Dermis microvascular lymphatic vessel endothelial cell (primary cell): ENCODE measurements around the gene OR4L1. TPM values are rescaled to one million over a fixed set of nuclear protein-coding genes. Genes with fewer than 3 reads are reported as not detected.
"Not testable (repeated sequence)": the region's sequence is repeated elsewhere in the genome, so short reads cannot be mapped to it uniquely, and the experiment has no call there.

Source experiments
- DNase-seq, 2 donors: peaks; one replicate each; pipeline versions ENCODE4 v3.0.0 to v3.0.0-alpha.2; 2010; ENCODE audit warnings: low read depth in 2 of 2
- total RNA-seq: library from RNA; depleted of rRNA; stranded (reverse); fragments of >200 nt; gene quantifications from 2 replicates; pipeline ENCODE4 v1.2.1, GENCODE V29; 2014

Gene OR4L1, protein sequence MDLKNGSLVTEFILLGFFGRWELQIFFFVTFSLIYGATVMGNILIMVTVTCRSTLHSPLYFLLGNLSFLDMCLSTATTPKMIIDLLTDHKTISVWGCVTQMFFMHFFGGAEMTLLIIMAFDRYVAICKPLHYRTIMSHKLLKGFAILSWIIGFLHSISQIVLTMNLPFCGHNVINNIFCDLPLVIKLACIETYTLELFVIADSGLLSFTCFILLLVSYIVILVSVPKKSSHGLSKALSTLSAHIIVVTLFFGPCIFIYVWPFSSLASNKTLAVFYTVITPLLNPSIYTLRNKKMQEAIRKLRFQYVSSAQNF
- total RNA-seq, result not detected in 2 replicates

DNA sequence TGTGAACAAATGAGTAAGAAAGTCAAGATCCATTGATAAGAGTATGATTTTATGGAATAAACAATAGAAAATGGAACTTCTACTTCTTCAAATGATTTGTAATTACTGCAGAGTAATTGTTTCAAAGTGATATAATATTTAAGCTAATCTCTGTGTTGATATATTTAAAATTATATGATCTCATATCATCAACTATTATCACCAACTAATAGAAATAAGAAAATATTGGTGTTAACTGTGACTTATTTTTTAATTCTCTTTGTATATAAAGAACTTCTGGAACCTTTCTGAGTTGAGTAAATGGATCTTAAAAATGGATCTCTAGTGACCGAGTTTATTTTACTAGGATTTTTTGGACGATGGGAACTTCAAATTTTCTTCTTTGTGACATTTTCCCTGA lies at the start of gene OR4L1:
Gene OR4L1 (plus strand): TSS at position 301 of the 400 bp plus-strand sequence. CDS start 0 bp downstream, at position 301.
- no peak for DNase-seq

DNA sequence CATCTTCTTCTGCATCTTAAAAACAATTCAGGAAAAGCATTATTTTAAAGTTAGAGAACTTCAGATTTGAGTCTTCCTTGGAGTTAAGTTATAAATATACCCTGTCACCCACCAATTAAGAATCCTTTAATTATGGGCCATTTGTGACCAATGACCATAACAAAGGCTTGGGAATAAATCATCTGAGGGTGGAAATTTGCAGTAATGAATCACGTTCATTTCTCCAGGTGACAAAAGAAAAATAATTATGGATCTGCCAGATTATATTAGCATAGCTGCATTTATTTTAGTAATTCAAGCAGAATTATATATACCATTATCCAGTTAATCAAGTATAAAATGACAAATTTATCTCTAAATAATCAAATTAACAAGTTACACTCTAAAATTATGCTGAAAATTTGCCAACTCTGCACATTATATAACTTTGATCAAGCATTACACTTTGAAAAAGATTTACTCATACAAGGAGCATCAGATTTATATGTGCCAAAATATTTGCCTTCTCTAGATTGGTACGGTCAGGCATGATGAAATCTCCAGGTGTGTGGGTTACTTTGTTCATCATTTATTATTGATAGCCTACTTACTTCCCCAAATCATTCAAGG lies 40.5 kb upstream of the OR4L1 start, which contains the start of gene OR4K14:
Gene OR4K14 (minus strand): TSS at position 51 of the 609 bp plus-strand sequence. CDS start 4,114 bp downstream, outside the sequence.
- no peak for DNase-seq

GRCh38 chr14:20031058-20031457 lies 28.8 kb upstream of the OR4L1 start:
- no peak for DNase-seq

- no peak for DNase-seq
Measured at GRCh38 chr14:20035449-20035848, 24.4 kb upstream of the OR4L1 start.

- no peak for DNase-seq
Measured at GRCh38 chr14:20035938-20036337, 23.9 kb upstream of the OR4L1 start, which contains the start of gene OR4K13. TSS of gene OR4K13 (minus strand) at chr14:20036038. CDS start at chr14:20034758, 1,280 bp downstream.

DNA sequence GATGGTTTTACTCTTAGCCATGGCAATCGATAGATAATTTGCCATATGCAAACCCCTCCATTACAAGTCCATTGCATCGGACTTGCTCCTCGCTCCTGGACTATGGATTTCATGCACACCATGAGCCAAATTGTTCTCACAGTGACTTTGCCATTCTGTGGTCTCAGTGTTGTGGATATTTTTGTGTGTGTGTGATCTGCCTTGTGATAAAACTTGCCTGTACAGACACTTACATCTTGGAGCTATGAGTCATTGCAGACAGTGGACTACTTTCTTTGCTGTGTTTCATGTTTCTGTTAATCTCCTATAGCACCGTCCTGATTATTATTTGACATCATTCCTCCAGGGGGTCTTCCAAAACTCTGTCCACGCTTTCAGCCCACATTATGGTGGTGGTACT lies 15.6 kb upstream of the OR4L1 start:
- DNase-seq, result no peak

- DNase-seq, result no peak
Measured at GRCh38 chr14:20048202-20048601, 11.6 kb upstream of the OR4L1 start.

DNA sequence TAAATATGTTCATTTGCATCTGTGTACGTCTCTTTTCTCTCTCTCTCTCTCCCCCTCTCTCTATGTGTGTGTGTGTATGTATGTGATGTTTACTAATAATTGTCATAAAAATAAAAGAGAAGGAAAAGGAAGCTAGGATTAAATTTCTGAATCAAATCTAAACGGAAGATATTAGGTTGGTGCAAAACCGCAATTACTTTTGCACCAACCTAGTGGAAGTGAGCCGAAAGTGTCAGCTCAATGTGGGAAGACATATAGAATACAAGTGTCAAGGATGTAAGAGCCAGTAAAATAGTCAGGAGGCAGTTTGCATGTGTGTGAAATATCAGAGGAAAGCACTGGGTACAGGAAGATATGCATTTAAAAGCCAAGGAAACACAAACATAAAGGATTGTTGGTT lies 32.2 kb downstream of the OR4L1 start:
- no peak for DNase-seq

DNA sequence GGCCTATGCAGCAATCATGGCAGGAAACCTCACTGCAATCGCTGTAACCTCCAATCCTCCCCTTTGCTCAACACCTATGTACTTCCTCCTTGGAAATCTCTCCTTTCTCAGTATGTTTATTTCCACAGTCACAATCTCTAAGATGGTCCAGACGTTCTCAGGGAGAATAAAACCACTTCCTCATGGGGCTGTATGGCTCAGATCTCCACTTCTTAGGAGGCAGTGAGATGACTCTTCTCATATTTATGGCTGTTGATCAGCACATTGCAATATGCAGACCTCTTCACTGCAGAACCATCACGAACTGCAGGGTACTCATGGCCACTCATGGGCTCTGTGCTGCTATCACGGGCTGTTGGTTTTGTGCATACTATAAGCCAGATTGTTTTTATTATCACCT lies 33.6 kb downstream of the OR4L1 start:
- DNase-seq, result no peak

DNA sequence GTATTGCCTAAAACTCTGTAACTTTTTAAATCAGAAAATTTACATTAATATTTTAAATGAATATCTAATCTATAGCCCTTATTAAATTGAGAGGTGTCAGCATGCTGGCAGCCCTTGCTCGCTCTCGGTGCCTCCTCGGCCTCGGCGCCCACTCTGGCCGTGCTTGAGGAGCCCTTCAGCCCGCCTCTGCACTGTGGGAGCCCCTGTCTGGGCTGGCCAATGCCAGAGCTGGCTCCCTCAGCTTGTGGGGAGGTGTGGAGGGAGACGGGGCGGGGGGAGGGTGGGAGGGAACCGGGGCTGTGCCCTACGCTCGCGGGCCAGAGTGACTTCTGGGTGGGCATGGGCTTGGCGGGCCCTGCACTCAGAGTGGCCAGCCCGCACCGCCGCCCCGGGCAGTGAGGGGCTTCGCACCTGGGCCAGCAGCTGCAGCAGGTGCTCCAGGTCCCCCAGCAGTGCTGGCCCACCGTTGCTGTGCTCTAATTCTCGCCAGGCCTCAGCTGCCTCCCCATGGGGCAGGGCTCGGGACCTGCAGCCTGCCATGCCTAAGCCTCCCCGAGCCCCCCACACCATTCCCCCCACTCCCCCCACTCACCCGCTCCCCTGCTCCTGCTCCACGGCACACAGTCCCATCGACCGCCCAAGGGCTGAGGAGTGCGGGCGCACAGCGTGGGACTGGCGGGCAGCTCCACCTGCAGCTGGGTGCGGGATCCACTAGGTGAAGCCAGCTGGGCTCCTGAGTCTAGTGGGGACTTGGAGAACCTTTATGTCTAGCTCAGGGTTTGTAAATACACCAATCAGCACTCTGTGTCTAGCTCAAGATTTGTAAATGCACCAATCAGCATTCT lies 39.3 kb downstream of the OR4L1 start:
- DNase-seq, result not testable (repeated sequence)

- DNase-seq, result no peak
Measured at GRCh38 chr14:20110438-20110837, 50.6 kb downstream of the OR4L1 start, which contains the start of gene OR4K17. TSS of gene OR4K17 (plus strand) at chr14:20110739. CDS start at chr14:20117500, 6,761 bp downstream.

Other genes with a start within 250 kb of the OR4L1 start
- not detected in 2 replicates for gene OR4K2, start 184.9 kb upstream of the OR4L1 start, total RNA-seq
- not detected in 2 replicates for gene OR4K5, start 139.4 kb upstream of the OR4L1 start, total RNA-seq
- not detected in 2 replicates for gene OR4K1, start 129.1 kb upstream of the OR4L1 start, total RNA-seq
- not detected in 2 replicates for gene OR4K15, start 84.5 kb upstream of the OR4L1 start, total RNA-seq
- gene OR4Q2, start 57.9 kb upstream of the OR4L1 start, total RNA-seq, result not detected in 2 replicates
- not detected in 2 replicates for gene OR4K14, start 40.7 kb upstream of the OR4L1 start, total RNA-seq
- not detected in 2 replicates for gene OR4K13, start 24.0 kb upstream of the OR4L1 start, total RNA-seq
- not detected in 2 replicates for gene OR4K17, start 50.7 kb downstream of the OR4L1 start, total RNA-seq
- not detected in 2 replicates for gene OR4N5, start 78.8 kb downstream of the OR4L1 start, total RNA-seq
- not detected in 2 replicates for gene OR11G2, start 130.9 kb downstream of the OR4L1 start, total RNA-seq
- gene OR11H6, start 163.7 kb downstream of the OR4L1 start, total RNA-seq, result not detected in 2 replicates
- not detected in 2 replicates for gene OR11H7, start 168.9 kb downstream of the OR4L1 start, total RNA-seq
- not detected in 2 replicates for gene OR11H4, start 179.2 kb downstream of the OR4L1 start, total RNA-seq
- gene TTC5, start 245.9 kb downstream of the OR4L1 start, total RNA-seq, result 14.4 and 15.8 TPM in 2 replicates